Measurements from ENCODE around the gene TUBB1. TPM values are rescaled to one million over a fixed set of nuclear protein-coding genes. Genes with fewer than 3 reads are reported as not detected.

The TUBB1 gene
- total RNA-seq, 6 experiments from 2014 or later: 0.06 to 1.5 (median 0.31) TPM; not detected in 1

GRCh38 chr20:59051666-59052185, 32.5 kb downstream of the TUBB1 start:
- WGBS (ENCODE audit: insufficient coverage, low coverage, low lambda C conversion rate, missing lambda C conversion rate): 80% methylated on average over 3 of the region's 6 CpGs
- TF ChIP-seq, protein P1, sequence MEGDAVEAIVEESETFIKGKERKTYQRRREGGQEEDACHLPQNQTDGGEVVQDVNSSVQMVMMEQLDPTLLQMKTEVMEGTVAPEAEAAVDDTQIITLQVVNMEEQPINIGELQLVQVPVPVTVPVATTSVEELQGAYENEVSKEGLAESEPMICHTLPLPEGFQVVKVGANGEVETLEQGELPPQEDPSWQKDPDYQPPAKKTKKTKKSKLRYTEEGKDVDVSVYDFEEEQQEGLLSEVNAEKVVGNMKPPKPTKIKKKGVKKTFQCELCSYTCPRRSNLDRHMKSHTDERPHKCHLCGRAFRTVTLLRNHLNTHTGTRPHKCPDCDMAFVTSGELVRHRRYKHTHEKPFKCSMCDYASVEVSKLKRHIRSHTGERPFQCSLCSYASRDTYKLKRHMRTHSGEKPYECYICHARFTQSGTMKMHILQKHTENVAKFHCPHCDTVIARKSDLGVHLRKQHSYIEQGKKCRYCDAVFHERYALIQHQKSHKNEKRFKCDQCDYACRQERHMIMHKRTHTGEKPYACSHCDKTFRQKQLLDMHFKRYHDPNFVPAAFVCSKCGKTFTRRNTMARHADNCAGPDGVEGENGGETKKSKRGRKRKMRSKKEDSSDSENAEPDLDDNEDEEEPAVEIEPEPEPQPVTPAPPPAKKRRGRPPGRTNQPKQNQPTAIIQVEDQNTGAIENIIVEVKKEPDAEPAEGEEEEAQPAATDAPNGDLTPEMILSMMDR (IDR thresholded peaks at IDR 0.05): no peak
- TF ChIP-seq POLR2A (IDR thresholded peaks at IDR 0.05): no peak

DNA sequence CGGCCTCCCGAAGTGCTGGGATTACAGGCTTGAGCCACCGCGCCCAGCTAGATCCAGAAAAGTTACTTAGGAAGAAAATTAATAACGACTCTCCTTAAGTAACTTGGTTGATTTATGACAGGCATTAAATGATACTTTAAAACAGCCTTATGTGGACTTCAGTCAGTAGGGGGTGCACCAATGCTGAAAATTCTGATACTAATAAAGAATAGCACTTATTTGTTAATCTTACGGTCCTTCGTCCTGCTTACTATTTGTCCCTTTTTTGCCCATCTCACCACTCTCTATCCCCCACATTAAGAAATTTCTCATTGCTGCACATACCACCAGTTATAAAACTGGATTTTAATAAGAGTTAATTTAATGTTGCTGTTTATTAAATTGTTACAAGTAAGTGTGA, 36.1 kb downstream of the TUBB1 start:
- ATAC-seq: peak in 2 of 4 donors; percentile 30 to 46
- H3K9me3 ChIP-seq: no peaks in the 10 kb centered on the region
- no peak for TF ChIP-seq POLR2A (IDR thresholded peaks at IDR 0.05)
- TF ChIP-seq, protein P1 (IDR thresholded peaks at IDR 0.05): peak in 3 of 4 donors; percentile 25 to 39 (median 36)
- no peak overlapping the region for H3K27ac ChIP-seq
- H3K27me3 ChIP-seq: no peaks in the 10 kb centered on the region
- H3K4me3 ChIP-seq: no peak overlapping the region
- DNase-seq: no peak
- no peaks in the 10 kb centered on the region for H3K4me1 ChIP-seq
- 62% methylated on average over 7 of the region's 7 CpGs for WGBS (ENCODE audit: insufficient coverage, low coverage, low lambda C conversion rate, missing lambda C conversion rate)
- H3K36me3 ChIP-seq: no peaks in the 10 kb centered on the region
- intact Hi-C loops (cut with DNase I): no loop called here

More at GRCh38 chr20:59051666-59052185, 32.5 kb downstream of the TUBB1 start:
- DNase-seq (no peak), ATAC-seq (no peak)
- Histone ChIP-seq H3K36me3 (no peaks in the 10 kb centered on the region), H3K9me3 (no peaks in the 10 kb centered on the region), H3K27ac (no peak overlapping the region), H3K4me3 (no peak overlapping the region), H3K27me3 (no peaks in the 10 kb centered on the region), H3K4me1 (no peaks in the 10 kb centered on the region)
- intact Hi-C loops (cut with DNase I): no loop called here

DNA sequence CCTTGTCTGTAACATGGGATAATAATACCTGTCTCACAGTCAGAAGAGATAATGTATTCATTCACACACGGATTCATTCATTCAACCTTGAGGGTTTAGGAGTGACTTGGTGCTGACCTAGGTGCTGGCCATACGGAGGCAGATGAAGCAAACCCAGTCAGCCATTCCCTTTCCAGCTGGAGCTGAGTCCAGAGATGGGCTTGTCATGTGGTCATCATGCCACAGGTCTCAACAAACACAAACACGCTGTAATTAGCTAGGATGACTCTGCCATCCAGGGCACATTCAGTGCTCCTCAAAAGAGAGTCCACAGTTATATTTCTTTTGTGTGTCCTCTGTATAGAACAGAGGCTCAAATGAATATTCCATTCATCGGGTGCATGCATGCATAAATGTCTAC, 42.9 kb downstream of the TUBB1 start:
- intact Hi-C loops (cut with DNase I): no loop called here
- DNase-seq: no peak
- Histone ChIP-seq H3K4me1 (no peaks in the 10 kb centered on the region), H3K27me3 (peaks cover 0 to 4% of the 10 kb centered on the region in 2 donors), H3K36me3 (no peaks in the 10 kb centered on the region), H3K27ac (no peak overlapping the region), H3K9me3 (no peaks in the 10 kb centered on the region), H3K4me3 (no peak overlapping the region)
- WGBS (ENCODE audit: insufficient coverage, low coverage, low lambda C conversion rate, missing lambda C conversion rate): 54% methylated on average over 4 of the region's 4 CpGs
- ATAC-seq: no peak
- TF ChIP-seq POLR2A (IDR thresholded peaks at IDR 0.05): no peak
- TF ChIP-seq, protein P1 (IDR thresholded peaks at IDR 0.05): no peak

- Histone ChIP-seq H3K27ac (no peak overlapping the region), H3K4me1 (no peaks in the 10 kb centered on the region), H3K27me3 (peaks cover 0 to 4% of the 10 kb centered on the region in 2 donors), H3K9me3 (no peaks in the 10 kb centered on the region), H3K4me3 (no peak overlapping the region), H3K36me3 (no peaks in the 10 kb centered on the region)
- intact Hi-C loops (cut with DNase I): no loop called here
- ATAC-seq: peak; percentile 21 to 84 (median 52)
- peak in 1 of 3 donors; percentile 29 for DNase-seq
- no peak for TF ChIP-seq POLR2A (IDR thresholded peaks at IDR 0.05)
- TF ChIP-seq, protein P1 (IDR thresholded peaks at IDR 0.05): no peak
- 48% methylated on average over 22 of the region's 22 CpGs for WGBS (ENCODE audit: insufficient coverage, low coverage, low lambda C conversion rate, missing lambda C conversion rate)
Observed at GRCh38 chr20:59063358-59064213, 44.4 kb downstream of the TUBB1 start.
